Measurements from ENCODE around the gene ZNF609.
A peak's percentile ranks its signal among the peaks of the same experiment; 100 is the strongest.
"Not testable (repeated sequence)": the region's sequence is repeated elsewhere in the genome, so short reads cannot be mapped to it uniquely, and the experiment has no call there.

ZNF609 gene

DNA sequence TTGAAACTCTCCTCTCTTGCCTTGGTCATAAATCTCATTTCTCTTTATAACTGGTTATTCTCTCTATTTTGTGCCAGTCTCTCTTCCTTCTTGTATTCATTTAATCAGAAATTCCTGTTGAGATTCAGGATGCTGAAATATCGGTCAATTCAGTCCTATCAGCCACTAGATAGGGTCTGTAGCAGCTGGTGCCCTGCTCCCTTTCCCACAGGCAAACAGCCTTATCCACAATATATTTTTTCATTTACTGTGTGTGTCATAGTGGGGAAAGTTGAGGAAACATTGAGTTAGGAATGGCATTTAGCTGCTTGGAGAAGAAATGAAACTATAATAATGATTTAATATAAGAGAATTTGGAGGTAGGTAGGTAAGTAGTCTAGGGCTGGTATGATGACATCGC is 168.7 kb downstream of the ZNF609 start:
- Histone ChIP-seq H3K9me3 (ENCODE audit: low read depth, low read length) (no peaks in the 10 kb centered on the region), H3K9ac (ENCODE audit: insufficient read length) (no peak overlapping the region), H3K27ac (no peak overlapping the region), H3K4me3 (no peak overlapping the region), H3K36me3 (ENCODE audit: insufficient read depth, low read length) (peaks cover 8% of the 10 kb centered on the region; the same call in 1 of the 2 replicates)
- TF ChIP-seq EZH2 (IDR thresholded peaks at IDR 0.05) (no peak), POLR2AphosphoS5 (IDR thresholded peaks at IDR 0.05; ENCODE audit: borderline replicate concordance, low read depth, low read length) (no peak), FOXP2 (optimal IDR thresholded peaks at IDR 0.05; ENCODE audit: control extremely low read depth, extremely low read length, insufficient read depth) (no peak)
- DNase-seq (ENCODE audit: low read depth, low spot score): no peak

DNA sequence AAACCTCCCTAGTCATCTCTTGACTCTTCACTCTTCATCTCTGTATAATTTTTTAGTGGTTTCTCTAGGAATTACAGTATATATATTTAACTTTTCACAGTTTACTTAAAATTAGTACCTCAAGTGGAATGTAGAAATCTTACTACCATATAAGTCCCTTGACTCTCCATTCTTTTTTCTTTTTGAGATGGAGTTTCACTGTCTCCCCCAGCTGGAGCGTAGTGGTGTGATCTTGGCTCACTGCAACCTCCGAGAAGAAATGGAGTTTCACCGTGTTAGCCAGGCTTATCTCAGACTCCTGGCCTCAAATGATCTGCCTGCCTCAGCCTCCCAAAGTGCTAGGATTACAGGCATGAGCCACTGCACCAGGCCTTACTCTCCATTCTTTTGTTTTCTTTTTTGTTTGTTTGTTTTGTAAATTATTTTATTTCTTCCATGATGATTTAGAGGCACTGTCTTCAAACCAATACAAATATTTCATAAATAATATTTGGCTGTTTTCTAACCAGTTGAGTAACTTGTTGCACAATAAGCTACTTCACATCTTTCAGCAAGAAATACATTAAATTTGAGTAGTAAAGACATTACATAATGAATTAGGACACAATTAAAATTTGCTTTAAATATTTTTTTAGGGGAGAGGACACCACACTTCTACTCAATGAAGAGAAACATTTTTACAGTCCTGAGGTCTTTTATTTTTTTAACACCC is 170.2 kb downstream of the ZNF609 start:
- DNase-seq (ENCODE audit: low read depth, low spot score): no peak
- H3K9ac ChIP-seq (ENCODE audit: insufficient read length): no peak overlapping the region
- no peak overlapping the region for H3K4me3 ChIP-seq
- H3K9me3 ChIP-seq (ENCODE audit: low read depth, low read length): no peaks in the 10 kb centered on the region
- no peak overlapping the region for H3K27ac ChIP-seq
- H3K36me3 ChIP-seq (ENCODE audit: insufficient read depth, low read length): peaks cover 8% of the 10 kb centered on the region; the same call in 1 of the 2 replicates
- TF ChIP-seq FOXP2 (optimal IDR thresholded peaks at IDR 0.05; ENCODE audit: control extremely low read depth, extremely low read length, insufficient read depth) (no peak), EZH2 (IDR thresholded peaks at IDR 0.05) (no peak), POLR2AphosphoS5 (IDR thresholded peaks at IDR 0.05; ENCODE audit: borderline replicate concordance, low read depth, low read length) (no peak)

DNA sequence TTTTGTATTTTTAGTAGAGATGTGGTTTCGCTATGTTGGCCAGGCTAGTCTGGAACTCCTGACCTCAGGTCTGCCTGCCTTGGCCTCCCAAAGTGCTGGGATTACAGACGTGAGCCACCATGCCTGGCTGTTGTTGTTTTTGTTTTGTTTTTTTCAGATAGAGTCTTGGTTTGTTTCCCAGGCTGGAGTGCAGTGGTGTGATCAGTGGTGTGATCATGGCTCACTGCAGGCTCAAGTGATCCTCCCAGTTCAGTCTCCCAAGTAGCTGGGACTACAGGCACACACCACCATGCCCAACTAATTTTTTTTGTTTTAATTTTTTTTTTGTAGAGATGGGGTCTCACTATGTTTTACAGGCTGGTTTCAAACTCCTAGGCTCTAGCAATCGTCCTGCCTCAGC is 172.3 kb downstream of the ZNF609 start:
- not testable (repeated sequence) for H3K9me3 ChIP-seq (ENCODE audit: low read depth, low read length); DNase-seq (ENCODE audit: low read depth, low spot score); H3K36me3 ChIP-seq (ENCODE audit: insufficient read depth, low read length); H3K27ac ChIP-seq; H3K9ac ChIP-seq (ENCODE audit: insufficient read length); H3K4me3 ChIP-seq

DNA sequence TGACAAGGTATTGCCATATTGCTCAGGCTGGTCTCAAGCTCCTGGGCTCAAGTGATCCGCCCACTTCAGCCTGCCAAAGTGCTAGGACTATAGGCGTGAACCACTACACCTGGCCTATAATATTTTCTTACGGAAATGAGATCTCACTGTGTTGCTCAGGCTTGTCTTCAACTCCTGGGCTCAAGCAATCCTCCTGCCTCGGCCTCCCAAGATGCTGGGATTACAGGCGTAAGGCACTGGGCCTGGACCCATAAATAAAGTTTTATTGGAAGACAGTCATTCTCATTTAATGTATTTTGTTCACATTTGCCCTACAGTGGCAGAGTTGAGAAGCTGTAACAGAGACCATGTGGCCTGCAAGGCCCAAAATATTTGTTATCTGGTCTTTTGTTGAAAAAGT is 173.0 kb downstream of the ZNF609 start:
- TF ChIP-seq FOXP2 (optimal IDR thresholded peaks at IDR 0.05; ENCODE audit: control extremely low read depth, extremely low read length, insufficient read depth): no peak
- TF ChIP-seq POLR2AphosphoS5 (IDR thresholded peaks at IDR 0.05; ENCODE audit: borderline replicate concordance, low read depth, low read length): no peak
- no peak for TF ChIP-seq EZH2 (IDR thresholded peaks at IDR 0.05)
- H3K27ac ChIP-seq: no peak overlapping the region

DNA sequence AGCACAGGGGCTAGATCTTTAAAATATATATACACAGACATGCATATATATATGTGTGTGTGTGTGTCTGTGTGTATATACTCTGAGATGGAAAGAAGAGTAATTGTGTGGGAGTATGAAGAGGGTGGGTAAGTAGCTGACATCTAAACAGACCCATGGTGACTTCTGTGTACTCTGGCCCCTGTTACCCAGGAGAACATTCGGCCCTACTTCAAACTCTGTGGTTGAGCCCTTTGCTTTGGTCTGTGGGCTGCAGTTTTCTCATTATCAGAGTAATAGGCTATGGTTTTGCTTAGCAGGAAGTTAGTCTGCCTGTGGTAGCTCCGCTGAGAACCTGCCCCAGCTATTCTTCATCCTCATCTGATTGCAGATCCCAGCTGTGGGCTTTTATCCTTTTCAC is 173.6 kb downstream of the ZNF609 start:
- Histone ChIP-seq H3K9ac (ENCODE audit: insufficient read length) (no peak overlapping the region), H3K4me3 (no peak overlapping the region), H3K9me3 (ENCODE audit: low read depth, low read length) (peaks cover 7% of the 10 kb centered on the region; the same call in 1 of the 2 replicates), H3K36me3 (ENCODE audit: insufficient read depth, low read length) (peaks cover 8% of the 10 kb centered on the region), H3K27ac (no peak overlapping the region)
- no peak for DNase-seq (ENCODE audit: low read depth, low spot score)
- TF ChIP-seq EZH2 (IDR thresholded peaks at IDR 0.05): no peak
- TF ChIP-seq FOXP2 (optimal IDR thresholded peaks at IDR 0.05; ENCODE audit: control extremely low read depth, extremely low read length, insufficient read depth): no peak
- TF ChIP-seq POLR2AphosphoS5 (IDR thresholded peaks at IDR 0.05; ENCODE audit: borderline replicate concordance, low read depth, low read length): no peak

More for the DNA sequence above, 173.0 kb downstream of the ZNF609 start:
- peaks cover 7% of the 10 kb centered on the region; the same call in 1 of the 2 replicates for H3K9me3 ChIP-seq (ENCODE audit: low read depth, low read length)
- no peak overlapping the region for H3K4me3 ChIP-seq
- H3K36me3 ChIP-seq (ENCODE audit: insufficient read depth, low read length): peaks cover 8% of the 10 kb centered on the region
- DNase-seq (ENCODE audit: low read depth, low spot score): no peak
- no peak overlapping the region for H3K9ac ChIP-seq (ENCODE audit: insufficient read length)

DNA sequence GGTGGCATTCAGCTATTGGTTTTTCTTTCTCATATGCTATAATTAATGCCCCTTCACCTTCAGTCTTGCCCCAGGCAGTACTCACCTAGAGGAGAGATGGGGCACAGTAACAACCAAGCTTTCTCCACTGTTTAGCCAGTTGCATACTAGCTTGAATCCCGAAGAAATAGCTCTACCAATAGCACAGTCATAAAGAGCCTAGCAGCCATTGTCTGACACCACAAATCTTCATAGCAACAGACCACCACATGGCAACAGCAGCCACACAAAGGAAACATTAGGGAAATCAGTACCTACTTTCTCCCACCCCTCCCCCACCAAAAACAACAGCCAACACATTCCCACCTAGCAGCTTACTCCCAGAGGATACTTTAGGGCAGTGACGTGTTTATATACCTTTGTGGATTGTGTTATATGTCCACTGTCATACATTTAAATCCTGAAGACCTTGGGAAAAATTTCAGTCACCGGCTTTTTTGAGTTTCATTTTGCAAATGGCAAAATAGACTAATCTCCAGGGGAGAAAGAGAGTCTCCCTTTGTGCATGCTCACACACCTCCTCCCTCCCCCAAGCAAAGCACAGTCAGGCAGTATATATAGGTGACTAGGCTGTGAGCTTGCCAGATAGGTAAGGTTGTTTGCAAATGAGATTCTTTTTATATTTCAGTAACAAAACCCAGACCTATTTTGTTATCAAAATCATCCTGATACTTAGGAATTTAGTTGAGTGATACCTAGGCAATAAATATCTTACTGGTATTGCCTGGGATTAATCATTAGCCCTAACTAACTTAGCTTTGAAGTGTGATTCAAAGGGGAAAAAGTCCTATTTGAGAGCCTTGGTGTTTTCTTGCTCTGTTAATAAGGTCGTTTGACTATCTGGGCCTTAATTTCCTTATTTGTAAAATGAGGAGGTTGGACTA is 174.5 kb downstream of the ZNF609 start:
- Histone ChIP-seq H3K9me3 (ENCODE audit: low read depth, low read length) (peaks cover 7% of the 10 kb centered on the region; the same call in 1 of the 2 replicates), H3K9ac (ENCODE audit: insufficient read length) (no peak overlapping the region), H3K4me3 (no peak overlapping the region), H3K36me3 (ENCODE audit: insufficient read depth, low read length) (peaks cover 8% of the 10 kb centered on the region), H3K27ac (no peak overlapping the region)
- no peak for DNase-seq (ENCODE audit: low read depth, low spot score)
- TF ChIP-seq POLR2AphosphoS5 (IDR thresholded peaks at IDR 0.05; ENCODE audit: borderline replicate concordance, low read depth, low read length) (no peak), EZH2 (IDR thresholded peaks at IDR 0.05) (no peak), FOXP2 (optimal IDR thresholded peaks at IDR 0.05; ENCODE audit: control extremely low read depth, extremely low read length, insufficient read depth) (no peak)

DNA sequence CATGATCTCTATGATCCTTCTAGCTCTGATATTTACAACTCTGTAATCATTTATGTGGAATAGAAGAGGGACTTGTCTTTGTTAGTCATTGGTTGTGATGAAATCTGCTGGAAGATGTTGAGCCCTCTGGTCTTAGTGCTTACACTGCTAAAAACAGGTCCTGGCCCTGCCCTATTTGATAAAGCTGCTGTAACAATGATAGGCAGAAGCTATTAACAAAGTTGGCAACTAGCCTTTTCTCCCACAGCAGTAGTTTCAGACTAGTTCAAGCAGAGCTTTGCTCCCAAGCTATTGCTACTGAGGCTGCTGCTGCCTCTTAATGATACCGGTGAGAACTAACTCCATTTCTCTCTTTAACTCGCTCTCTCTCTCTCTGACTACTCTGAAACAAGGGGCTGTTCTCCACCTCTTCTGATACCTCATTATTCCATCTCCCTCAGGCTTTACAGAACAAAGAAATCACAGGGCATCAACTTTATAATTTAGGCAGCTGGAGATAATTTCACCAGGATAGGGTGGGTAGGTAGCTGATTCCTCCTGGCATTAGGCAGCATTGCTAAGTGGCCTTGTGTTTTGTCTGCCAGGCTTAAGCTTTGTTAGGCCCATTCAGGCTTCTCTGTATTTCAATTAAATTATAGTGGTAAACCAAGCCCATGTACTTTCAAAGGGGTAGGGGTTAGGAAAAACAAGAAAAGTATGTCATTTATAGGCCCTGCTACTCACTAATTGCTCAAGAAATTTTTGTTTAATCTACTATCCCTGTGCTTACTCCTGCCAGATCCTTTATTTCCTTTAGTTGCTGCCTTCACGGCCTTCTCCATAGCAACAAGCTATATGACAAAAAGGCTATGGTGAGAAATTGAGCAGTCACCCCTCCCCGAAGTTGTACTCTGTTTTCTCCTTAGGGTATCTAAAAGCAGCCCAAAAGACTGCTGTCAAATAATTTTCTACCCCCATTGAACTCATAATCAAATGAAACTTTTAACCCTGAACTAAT is 175.4 kb downstream of the ZNF609 start:
- DNase-seq (ENCODE audit: low read depth, low spot score): no peak
- TF ChIP-seq POLR2AphosphoS5 (IDR thresholded peaks at IDR 0.05; ENCODE audit: borderline replicate concordance, low read depth, low read length): no peak
- TF ChIP-seq EZH2 (IDR thresholded peaks at IDR 0.05): no peak
- no peak for TF ChIP-seq FOXP2 (optimal IDR thresholded peaks at IDR 0.05; ENCODE audit: control extremely low read depth, extremely low read length, insufficient read depth)
- no peak overlapping the region for H3K9ac ChIP-seq (ENCODE audit: insufficient read length)
- peaks cover 8% of the 10 kb centered on the region for H3K36me3 ChIP-seq (ENCODE audit: insufficient read depth, low read length)
- peaks cover 7% of the 10 kb centered on the region; the same call in 1 of the 2 replicates for H3K9me3 ChIP-seq (ENCODE audit: low read depth, low read length)
- no peak overlapping the region for H3K4me3 ChIP-seq
- peak overlapping the region; percentile 43; the same call in 1 of the 2 replicates for H3K27ac ChIP-seq

Data from SK-N-MC (cell line).